NCI-H524 (cell line): Measurements from ENCODE around the gene RNU5B-1.

ENCODE experiments used
- DNase-seq, 2 experiments: peaks; one replicate each; lab custom pipeline; 2025; lab: John Stamatoyannopoulos, UW

The RNU5B-1 gene

DNA sequence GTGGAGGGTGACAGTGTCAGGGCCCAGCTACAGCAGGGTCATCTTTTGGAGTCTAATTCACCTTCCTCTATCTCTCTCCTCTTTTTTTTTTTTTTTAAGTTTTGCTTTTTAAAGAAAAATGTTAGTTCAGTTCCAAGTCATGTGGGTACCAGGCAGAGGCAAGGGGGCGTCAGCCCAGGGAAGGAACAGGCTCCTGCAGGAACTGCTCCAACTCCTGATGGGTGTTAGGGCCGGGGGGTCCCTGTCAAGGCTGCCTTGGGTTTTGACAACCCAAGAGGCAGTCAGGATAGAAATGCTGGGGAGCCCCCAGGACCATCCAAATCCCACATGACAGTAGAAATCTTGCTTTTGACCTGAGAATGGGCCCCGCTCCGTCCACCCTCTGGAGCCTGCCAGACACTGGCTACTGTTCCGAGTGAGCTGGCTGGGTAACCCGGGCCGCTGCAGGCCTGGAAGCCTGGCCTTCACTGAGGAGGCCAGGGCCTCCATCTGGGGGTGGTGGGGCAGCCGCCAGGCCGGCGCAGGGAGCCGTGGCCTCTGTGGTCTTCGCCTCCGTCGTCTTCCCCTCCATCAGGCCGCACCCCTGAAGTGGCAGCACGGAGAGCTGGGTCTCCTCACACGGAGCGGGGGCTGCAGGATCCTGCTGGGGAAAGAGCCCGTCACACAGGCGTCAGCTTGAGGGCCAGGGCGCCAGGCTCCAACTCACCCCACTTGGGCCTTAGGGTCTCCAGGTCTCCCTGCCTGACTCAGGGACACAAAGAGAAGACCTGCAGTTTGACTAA lies 24.2 kb downstream of the RNU5B-1 start:
- no peak for DNase-seq

- DNase-seq, result no peak
These were observed 25.0 kb downstream of the RNU5B-1 start for GRCh38 chr15:65329288-65329983.

GRCh38 chr15:65329984-65330735 lies 25.7 kb downstream of the RNU5B-1 start:
- DNase-seq, result no peak

- DNase-seq, result no peak
These were observed 26.6 kb downstream of the RNU5B-1 start for GRCh38 chr15:65330934-65331645.

- DNase-seq, result no peak
These were observed 27.3 kb downstream of the RNU5B-1 start for GRCh38 chr15:65331811-65332210.

- DNase-seq, result no peak
These were observed 28.1 kb downstream of the RNU5B-1 start for GRCh38 chr15:65332391-65333147.

DNA sequence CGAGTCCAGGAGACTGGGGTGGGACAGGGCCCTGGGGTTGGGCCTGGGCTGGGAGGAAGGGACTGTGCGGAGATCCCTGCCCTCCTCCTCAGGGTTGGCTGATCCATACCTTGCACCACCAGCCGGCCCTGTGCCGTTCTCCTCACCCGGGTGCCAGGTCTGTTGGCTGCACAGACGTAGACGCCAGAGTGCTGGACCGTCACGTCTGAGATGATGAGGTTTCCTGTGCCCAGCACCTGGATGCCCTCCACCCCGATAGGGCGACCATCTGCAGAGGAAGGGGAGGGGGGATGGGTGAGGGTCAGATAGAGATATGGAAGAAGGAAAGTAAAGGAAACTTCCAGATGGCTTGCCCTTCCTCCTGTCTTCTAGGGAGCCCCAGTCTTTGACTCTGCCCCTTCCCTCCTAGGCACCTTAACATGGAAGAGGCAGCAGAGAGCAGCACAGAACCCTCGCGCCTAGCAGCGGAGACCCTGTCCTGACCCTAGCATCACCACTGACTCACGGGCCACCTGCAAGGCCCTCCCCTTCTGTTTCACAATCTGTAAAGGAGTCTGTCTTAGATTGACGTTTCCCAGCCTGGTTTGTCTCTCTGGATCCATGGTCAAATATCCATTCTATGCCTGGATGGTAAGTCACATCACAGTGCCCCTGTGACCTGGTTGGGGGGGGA lies 28.8 kb downstream of the RNU5B-1 start:
- peak; percentile 83 to 86 for DNase-seq

DNA sequence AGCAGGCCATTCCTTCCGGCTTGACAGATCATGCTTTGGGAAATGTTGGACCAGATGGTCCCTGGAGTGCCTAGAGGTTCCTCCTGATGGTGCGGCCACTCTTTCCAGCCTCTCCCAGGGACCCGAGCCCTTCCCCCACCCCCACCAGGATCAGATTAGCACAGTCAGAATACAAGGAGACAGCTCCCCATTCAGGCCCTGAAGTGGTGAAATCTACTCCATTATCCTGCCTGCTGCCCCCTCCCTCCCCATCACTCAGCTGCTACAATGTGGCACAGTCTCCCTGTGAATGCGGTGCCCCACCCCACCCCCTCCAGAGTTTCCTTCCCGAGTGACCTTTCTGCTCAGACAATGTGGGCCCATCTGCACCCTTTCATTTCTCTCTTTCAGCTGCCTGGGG lies 29.4 kb downstream of the RNU5B-1 start:
- DNase-seq, result peak; percentile 99 to 100

GRCh38 chr15:65334586-65335231 lies 30.2 kb downstream of the RNU5B-1 start:
- DNase-seq, result peak in 1 of 2 experiments; percentile 48

GRCh38 chr15:65335278-65336055 lies 31.0 kb downstream of the RNU5B-1 start:
- no peak for DNase-seq

- DNase-seq, result peak; percentile 99
These were observed 32.3 kb downstream of the RNU5B-1 start for GRCh38 chr15:65336493-65337435.

- peak; percentile 99 to 100 for DNase-seq
These were observed 33.1 kb downstream of the RNU5B-1 start for GRCh38 chr15:65337436-65338070.

- DNase-seq, result peak in 1 of 2 experiments; percentile 54
These were observed 33.9 kb downstream of the RNU5B-1 start for GRCh38 chr15:65338366-65338765.

DNA sequence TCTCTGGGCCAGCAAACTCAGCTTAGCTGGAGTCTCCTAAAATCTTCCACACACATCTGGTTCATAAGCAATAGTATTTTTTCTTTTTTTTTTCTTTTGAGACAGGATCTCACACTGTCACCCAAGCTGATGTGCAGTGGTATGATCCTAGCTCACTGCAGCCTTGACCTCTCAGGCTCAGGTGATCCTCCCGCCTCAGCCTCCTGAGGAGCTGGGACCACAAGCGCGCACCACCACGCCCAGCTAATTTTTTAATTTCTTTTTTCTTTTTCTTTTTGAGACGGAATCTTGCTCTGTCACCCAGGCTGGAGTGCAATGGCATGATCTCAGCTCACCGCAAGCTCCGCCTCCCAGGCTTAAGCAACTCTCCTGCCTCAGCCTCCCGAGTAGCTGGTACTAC lies 34.3 kb downstream of the RNU5B-1 start:
- no peak for DNase-seq

DNA sequence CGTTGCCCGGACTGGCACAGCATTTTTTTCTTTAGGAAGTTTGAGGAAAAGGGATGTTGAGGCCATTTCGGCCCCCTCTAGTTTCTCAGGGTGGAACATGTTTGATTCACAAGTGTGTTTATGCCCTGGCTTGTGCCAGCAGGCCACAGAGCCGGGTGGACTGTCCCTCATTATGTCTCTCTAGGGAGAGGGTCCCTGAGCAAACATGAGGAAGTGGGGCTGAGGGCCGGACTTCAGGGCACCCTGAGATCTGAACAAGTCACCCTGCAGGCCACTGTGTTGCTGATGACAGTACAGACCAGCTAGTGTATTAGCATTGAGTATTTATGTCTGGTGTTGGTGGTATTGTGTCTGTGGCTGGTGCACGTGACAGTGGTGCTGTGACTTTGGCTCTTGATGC lies 34.9 kb downstream of the RNU5B-1 start:
- DNase-seq, result no peak

DNA sequence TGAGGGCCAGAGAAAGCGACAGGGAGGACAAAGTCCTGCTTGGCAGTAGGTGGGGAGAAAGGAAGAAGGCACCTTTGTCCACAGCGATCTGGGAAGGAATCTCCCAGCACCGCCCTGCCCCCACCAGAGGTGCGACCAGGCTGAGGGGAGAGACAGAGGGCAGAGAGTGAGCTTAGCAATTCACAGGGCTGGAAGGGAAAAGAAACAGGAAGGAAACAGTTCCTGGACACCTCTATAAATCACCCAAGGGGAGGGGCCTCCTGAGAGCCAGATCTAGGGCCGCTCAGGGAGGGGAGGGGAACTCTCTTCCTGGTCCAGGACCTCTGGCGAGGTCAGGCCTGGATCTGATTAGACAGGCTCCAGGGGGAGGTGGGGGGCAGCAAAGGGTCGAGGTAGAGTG lies 35.4 kb downstream of the RNU5B-1 start:
- DNase-seq, result no peak

DNA sequence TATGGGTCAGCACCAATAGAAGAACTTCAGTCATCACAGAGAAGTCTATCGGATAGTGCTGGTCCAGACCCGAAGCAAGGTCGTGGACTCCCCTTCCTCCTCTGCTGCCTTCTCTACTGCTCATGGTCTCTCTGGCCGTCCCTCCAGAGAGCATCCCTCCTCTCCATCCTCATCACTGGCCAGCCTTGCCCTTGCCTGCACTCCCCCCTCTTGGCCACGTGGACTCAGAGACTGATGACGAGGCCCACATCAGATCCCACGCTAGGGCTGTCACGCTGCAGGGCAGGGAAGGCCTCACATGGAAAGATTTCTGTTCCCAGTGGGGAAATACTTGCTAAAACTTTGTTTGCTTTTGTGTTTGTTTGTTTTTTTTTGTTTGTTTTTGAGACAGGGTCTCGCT lies 38.0 kb downstream of the RNU5B-1 start:
- no peak for DNase-seq
